Endothelial cell of umbilical vein (primary cell): ENCODE results near the gene SRGAP3.

Source experiments
- EZH2 ChIP-seq: IDR thresholded peaks from 2 replicates; pipeline ENCODE4 v1.6.1; 2012; ENCODE audit warnings: borderline replicate concordance, low read depth, mild to moderate bottlenecking, moderate library complexity, low read length, inconsistent platforms; ENCODE audit not compliant: severe bottlenecking
- FOS ChIP-seq: IDR thresholded peaks from 2 replicates; pipeline ENCODE4 v1.6.1; 2011; ENCODE audit warnings: mild to moderate bottlenecking, low read length, moderate library complexity, borderline replicate concordance; ENCODE audit not compliant: insufficient read depth
- GATA2 ChIP-seq: IDR thresholded peaks from 2 replicates; pipeline ENCODE4 v1.7.0; 2011; ENCODE audit warnings: low read depth, mild to moderate bottlenecking, moderate library complexity, mixed read lengths, low read length; ENCODE audit not compliant: insufficient read length, insufficient read depth
- JUN ChIP-seq: IDR thresholded peaks from 2 replicates; pipeline ENCODE4 v1.6.1; 2011; ENCODE audit warnings: borderline replicate concordance, low read depth; ENCODE audit not compliant: insufficient read length, insufficient read depth
- MYC ChIP-seq: IDR thresholded peaks from one replicate; pipeline ENCODE4 v1.6.1; 2011; ENCODE audit warnings: mild to moderate bottlenecking, low read depth, low read length
- POLR2A ChIP-seq: IDR thresholded peaks from 2 replicates; pipeline ENCODE4 v1.6.1; 2012; ENCODE audit warnings: low read depth, mild to moderate bottlenecking, control low read depth, low read length
- POLR2AphosphoS5 ChIP-seq: IDR thresholded peaks from 2 replicates; pipeline ENCODE4 v1.6.1; 2012; ENCODE audit warnings: low read depth, mild to moderate bottlenecking, control low read depth, low read length, moderate library complexity; ENCODE audit not compliant: insufficient read depth
- TF ChIP-seq, protein P1 (sequence below), 2 donors: IDR thresholded peaks; 1 replicate in 1 of 2; 2 replicates in 1 of 2; pipeline ENCODE4 v1.5.1; 2011; ENCODE audit warnings: low read length in 2 of 2, mild to moderate bottlenecking in 2 of 2, moderate library complexity in 2 of 2, control low read depth in 1 of 2, inconsistent platforms in 1 of 2, low read depth in 1 of 2; ENCODE audit not compliant: insufficient read depth in 1 of 2; ENCODE audit errors: extremely low read depth in 1 of 2
- TF ChIP-seq, protein P2 (sequence below): IDR thresholded peaks from 2 replicates; pipeline ENCODE4 v1.6.1; 2011; ENCODE audit not compliant: insufficient read depth, insufficient read length

GRCh38 chr3:9043063-9043462 lies 206.4 kb downstream of the SRGAP3 start:
- TF ChIP-seq FOS (no peak), POLR2AphosphoS5 (no peak), EZH2 (no peak), POLR2A (no peak), MYC (no peak), JUN (no peak), GATA2 (no peak)
- TF ChIP-seq, protein P1, sequence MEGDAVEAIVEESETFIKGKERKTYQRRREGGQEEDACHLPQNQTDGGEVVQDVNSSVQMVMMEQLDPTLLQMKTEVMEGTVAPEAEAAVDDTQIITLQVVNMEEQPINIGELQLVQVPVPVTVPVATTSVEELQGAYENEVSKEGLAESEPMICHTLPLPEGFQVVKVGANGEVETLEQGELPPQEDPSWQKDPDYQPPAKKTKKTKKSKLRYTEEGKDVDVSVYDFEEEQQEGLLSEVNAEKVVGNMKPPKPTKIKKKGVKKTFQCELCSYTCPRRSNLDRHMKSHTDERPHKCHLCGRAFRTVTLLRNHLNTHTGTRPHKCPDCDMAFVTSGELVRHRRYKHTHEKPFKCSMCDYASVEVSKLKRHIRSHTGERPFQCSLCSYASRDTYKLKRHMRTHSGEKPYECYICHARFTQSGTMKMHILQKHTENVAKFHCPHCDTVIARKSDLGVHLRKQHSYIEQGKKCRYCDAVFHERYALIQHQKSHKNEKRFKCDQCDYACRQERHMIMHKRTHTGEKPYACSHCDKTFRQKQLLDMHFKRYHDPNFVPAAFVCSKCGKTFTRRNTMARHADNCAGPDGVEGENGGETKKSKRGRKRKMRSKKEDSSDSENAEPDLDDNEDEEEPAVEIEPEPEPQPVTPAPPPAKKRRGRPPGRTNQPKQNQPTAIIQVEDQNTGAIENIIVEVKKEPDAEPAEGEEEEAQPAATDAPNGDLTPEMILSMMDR (IDR thresholded peaks at IDR 0.05; ENCODE audit: extremely low read depth in 1 of 2, insufficient read depth in 1 of 2, low read depth in 1 of 2, low read length in 2 of 2): no peak
- TF ChIP-seq, protein P2, sequence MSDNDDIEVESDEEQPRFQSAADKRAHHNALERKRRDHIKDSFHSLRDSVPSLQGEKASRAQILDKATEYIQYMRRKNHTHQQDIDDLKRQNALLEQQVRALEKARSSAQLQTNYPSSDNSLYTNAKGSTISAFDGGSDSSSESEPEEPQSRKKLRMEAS: no peak
